NCI-H748 treated with DMSO at 0.1 percent for 48 hours (cell line): Measurements from ENCODE around the gene GAL3ST2.
"Not testable (repeated sequence)": the region's sequence is repeated elsewhere in the genome, so short reads cannot be mapped to it uniquely, and the experiment has no call there.

ENCODE experiments used
- DNase-seq: peaks from one replicate; lab custom pipeline; 2025; lab: John Stamatoyannopoulos, UW

The GAL3ST2 gene

GRCh38 chr2:241795021-241795999 is 18.7 kb downstream of the GAL3ST2 start:
- no peak for DNase-seq

- DNase-seq = no peak
Measured at GRCh38 chr2:241796209-241796608, 19.6 kb downstream of the GAL3ST2 start.

- no peak for DNase-seq
Measured at GRCh38 chr2:241796610-241797138, 20.1 kb downstream of the GAL3ST2 start.

- DNase-seq = no peak
Measured at GRCh38 chr2:241797441-241798080, 20.9 kb downstream of the GAL3ST2 start.

GRCh38 chr2:241798081-241798630 is 21.5 kb downstream of the GAL3ST2 start:
- DNase-seq = no peak

GRCh38 chr2:241798631-241799521 is 22.3 kb downstream of the GAL3ST2 start:
- DNase-seq = no peak

- DNase-seq = no peak
Measured at GRCh38 chr2:241799522-241800197, 23.0 kb downstream of the GAL3ST2 start.

- DNase-seq = not testable (repeated sequence)
Measured at GRCh38 chr2:241800198-241800903, 23.7 kb downstream of the GAL3ST2 start.

GRCh38 chr2:241801611-241802420 is 25.2 kb downstream of the GAL3ST2 start:
- DNase-seq = no peak

- DNase-seq = no peak
Measured at GRCh38 chr2:241802421-241803318, 26.0 kb downstream of the GAL3ST2 start.

GRCh38 chr2:241803387-241804325 is 27.0 kb downstream of the GAL3ST2 start:
- peak; percentile 45 for DNase-seq

GRCh38 chr2:241804326-241805229 is 28.0 kb downstream of the GAL3ST2 start:
- DNase-seq = no peak

GRCh38 chr2:241806217-241806616 is 29.6 kb downstream of the GAL3ST2 start:
- not testable (repeated sequence) for DNase-seq

GRCh38 chr2:241808051-241808720 is 31.6 kb downstream of the GAL3ST2 start:
- DNase-seq = no peak

GRCh38 chr2:241808721-241809382 is 32.2 kb downstream of the GAL3ST2 start, which contains the start of gene NEU4:
Gene NEU4 (plus strand): TSS chr2:241809193. CDS start chr2:241814485, 5,292 bp downstream.
- no peak for DNase-seq
